Measurements from ENCODE around the gene DSCAM.
"Not testable (repeated sequence)": the region's sequence is repeated elsewhere in the genome, so short reads cannot be mapped to it uniquely, and the experiment has no call there.

DSCAM gene

GRCh38 chr21:40200946-40201345 lies 646.0 kb downstream of the DSCAM start:
- DNase-seq, result no peak

- DNase-seq, result no peak
These were observed 646.8 kb downstream of the DSCAM start for GRCh38 chr21:40200126-40200525.

- DNase-seq, result no peak
These were observed 652.6 kb downstream of the DSCAM start for GRCh38 chr21:40194185-40194980.

GRCh38 chr21:40191616-40192015 lies 655.3 kb downstream of the DSCAM start:
- no peak for DNase-seq

GRCh38 chr21:40191196-40191595 lies 655.8 kb downstream of the DSCAM start:
- DNase-seq, result no peak

- DNase-seq, result no peak
These were observed 658.9 kb downstream of the DSCAM start for GRCh38 chr21:40187946-40188654.

- no peak for DNase-seq
These were observed 659.7 kb downstream of the DSCAM start for GRCh38 chr21:40187244-40187643.

- DNase-seq, result no peak
These were observed 660.9 kb downstream of the DSCAM start for GRCh38 chr21:40186045-40186444.

GRCh38 chr21:40185208-40185607 lies 661.8 kb downstream of the DSCAM start:
- DNase-seq, result no peak

GRCh38 chr21:40182491-40182890 lies 664.5 kb downstream of the DSCAM start:
- DNase-seq, result not testable (repeated sequence)

- DNase-seq, result no peak
These were observed 667.8 kb downstream of the DSCAM start for GRCh38 chr21:40179166-40179565.

GRCh38 chr21:40178726-40179125 lies 668.2 kb downstream of the DSCAM start:
- DNase-seq, result no peak

- no peak for DNase-seq
These were observed 669.0 kb downstream of the DSCAM start for GRCh38 chr21:40177979-40178378.

GRCh38 chr21:40176724-40177123 lies 670.2 kb downstream of the DSCAM start:
- DNase-seq, result no peak

- DNase-seq, result no peak
These were observed 673.1 kb downstream of the DSCAM start for GRCh38 chr21:40173816-40174215.

- no peak for DNase-seq
These were observed 677.0 kb downstream of the DSCAM start for GRCh38 chr21:40169971-40170370.

- DNase-seq, result no peak
These were observed 680.6 kb downstream of the DSCAM start for GRCh38 chr21:40166291-40166843.

- DNase-seq, result no peak
These were observed 681.2 kb downstream of the DSCAM start for GRCh38 chr21:40165773-40166070.

GRCh38 chr21:40164905-40165772 lies 681.8 kb downstream of the DSCAM start:
- DNase-seq, result no peak

GRCh38 chr21:40162075-40162474 lies 684.9 kb downstream of the DSCAM start:
- DNase-seq, result no peak

- DNase-seq, result no peak
These were observed 686.0 kb downstream of the DSCAM start for GRCh38 chr21:40160911-40161310.

- DNase-seq, result no peak
These were observed 688.6 kb downstream of the DSCAM start for GRCh38 chr21:40158366-40158765.

GRCh38 chr21:40155563-40155962 lies 691.4 kb downstream of the DSCAM start:
- no peak for DNase-seq
